Parathyroid adenoma (tissue), 2 donors: ENCODE results near the gene FAM43A.
A peak's percentile ranks its signal among the peaks of the same experiment; 100 is the strongest.

ENCODE experiments used
- H2AFZ ChIP-seq: fragments of 300-600 bp; sonication (generic); one replicate; pipeline ENCODE4 v1.7.0; 2017; ENCODE audit warnings: antibody characterized with exemption, mild to moderate bottlenecking
- H3K27ac ChIP-seq: fragments of 300-600 bp; sonication (generic); one replicate; pipeline ENCODE4 v1.7.0; 2017
- H3K27me3 ChIP-seq: fragments of 300-600 bp; sonication (generic); one replicate; pipeline ENCODE4 v1.7.0; 2017; ENCODE audit warnings: low read length; ENCODE audit not compliant: control insufficient read depth, insufficient read depth
- H3K36me3 ChIP-seq: fragments of 300-600 bp; sonication (generic); one replicate; pipeline ENCODE4 v1.7.0; 2017; ENCODE audit warnings: low read length; ENCODE audit not compliant: control insufficient read depth, insufficient read depth
- H3K4me1 ChIP-seq: fragments of 300-600 bp; sonication (generic); one replicate; pipeline ENCODE4 v1.7.0; 2017; ENCODE audit warnings: control low read depth
- H3K4me2 ChIP-seq: fragments of 300-600 bp; sonication (generic); one replicate; pipeline ENCODE4 v1.7.0; 2017; ENCODE audit warnings: low read length
- H3K4me3 ChIP-seq: fragments of 300-600 bp; sonication (generic); one replicate; pipeline ENCODE4 v1.7.0; 2017; ENCODE audit warnings: low read depth, low read length
- H3K79me2 ChIP-seq: fragments of 300-600 bp; sonication (generic); one replicate; pipeline ENCODE4 v1.7.0; 2017; ENCODE audit warnings: control low read depth
- H3K9ac ChIP-seq: fragments of 300-600 bp; sonication (generic); one replicate; pipeline ENCODE4 v1.7.0; 2017; ENCODE audit warnings: mild to moderate bottlenecking
- H3K9me3 ChIP-seq: fragments of 300-600 bp; sonication (generic); one replicate; pipeline ENCODE4 v1.7.0; 2017; ENCODE audit warnings: low read length; ENCODE audit not compliant: control insufficient read depth
- TF ChIP-seq, protein P1 (sequence below): fragments of 300-600 bp; sonication (generic); IDR thresholded peaks from one replicate; pipeline ENCODE4 v1.7.0; 2017; ENCODE audit warnings: antibody characterized with exemption, mild to moderate bottlenecking
- donor health status: primary hyperparathyroidism.

The FAM43A gene

DNA sequence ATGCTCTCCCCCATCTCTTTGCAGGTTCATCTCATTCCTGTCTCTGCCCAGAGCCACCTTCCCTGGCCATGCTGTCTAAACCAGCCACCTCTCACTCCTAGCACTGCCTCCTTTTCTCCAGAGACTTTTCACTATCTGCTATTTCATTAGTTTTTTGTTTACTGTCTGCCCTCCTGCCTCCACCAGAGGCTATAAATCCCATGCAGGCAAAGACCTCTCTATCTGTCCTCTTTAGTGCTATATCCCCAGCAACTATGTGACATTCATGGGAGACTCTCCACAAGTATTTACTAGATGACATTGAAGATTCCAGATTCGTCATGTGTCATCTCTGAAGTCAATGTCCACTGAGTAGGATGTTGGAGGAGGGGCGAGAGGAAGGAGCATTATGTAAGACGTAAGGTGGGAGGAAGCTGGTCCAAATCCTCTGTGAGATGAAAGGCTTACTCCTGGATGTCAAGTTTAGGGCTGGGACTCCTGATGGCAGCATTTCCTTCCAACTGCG is 3.4 kb upstream of the FAM43A start:
- Histone ChIP-seq H3K4me1 (peaks cover 3% of the 10 kb centered on the region), H2AFZ (peak overlapping the region; percentile 61), H3K79me2 (no peaks in the 10 kb centered on the region), H3K27ac (no peak overlapping the region), H3K27me3 (no peaks in the 10 kb centered on the region), H3K4me3 (no peak overlapping the region), H3K9me3 (no peaks in the 10 kb centered on the region), H3K9ac (no peak overlapping the region), H3K4me2 (no peak overlapping the region), H3K36me3 (no peaks in the 10 kb centered on the region)
- TF ChIP-seq, protein P1, sequence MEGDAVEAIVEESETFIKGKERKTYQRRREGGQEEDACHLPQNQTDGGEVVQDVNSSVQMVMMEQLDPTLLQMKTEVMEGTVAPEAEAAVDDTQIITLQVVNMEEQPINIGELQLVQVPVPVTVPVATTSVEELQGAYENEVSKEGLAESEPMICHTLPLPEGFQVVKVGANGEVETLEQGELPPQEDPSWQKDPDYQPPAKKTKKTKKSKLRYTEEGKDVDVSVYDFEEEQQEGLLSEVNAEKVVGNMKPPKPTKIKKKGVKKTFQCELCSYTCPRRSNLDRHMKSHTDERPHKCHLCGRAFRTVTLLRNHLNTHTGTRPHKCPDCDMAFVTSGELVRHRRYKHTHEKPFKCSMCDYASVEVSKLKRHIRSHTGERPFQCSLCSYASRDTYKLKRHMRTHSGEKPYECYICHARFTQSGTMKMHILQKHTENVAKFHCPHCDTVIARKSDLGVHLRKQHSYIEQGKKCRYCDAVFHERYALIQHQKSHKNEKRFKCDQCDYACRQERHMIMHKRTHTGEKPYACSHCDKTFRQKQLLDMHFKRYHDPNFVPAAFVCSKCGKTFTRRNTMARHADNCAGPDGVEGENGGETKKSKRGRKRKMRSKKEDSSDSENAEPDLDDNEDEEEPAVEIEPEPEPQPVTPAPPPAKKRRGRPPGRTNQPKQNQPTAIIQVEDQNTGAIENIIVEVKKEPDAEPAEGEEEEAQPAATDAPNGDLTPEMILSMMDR, result no peak

DNA sequence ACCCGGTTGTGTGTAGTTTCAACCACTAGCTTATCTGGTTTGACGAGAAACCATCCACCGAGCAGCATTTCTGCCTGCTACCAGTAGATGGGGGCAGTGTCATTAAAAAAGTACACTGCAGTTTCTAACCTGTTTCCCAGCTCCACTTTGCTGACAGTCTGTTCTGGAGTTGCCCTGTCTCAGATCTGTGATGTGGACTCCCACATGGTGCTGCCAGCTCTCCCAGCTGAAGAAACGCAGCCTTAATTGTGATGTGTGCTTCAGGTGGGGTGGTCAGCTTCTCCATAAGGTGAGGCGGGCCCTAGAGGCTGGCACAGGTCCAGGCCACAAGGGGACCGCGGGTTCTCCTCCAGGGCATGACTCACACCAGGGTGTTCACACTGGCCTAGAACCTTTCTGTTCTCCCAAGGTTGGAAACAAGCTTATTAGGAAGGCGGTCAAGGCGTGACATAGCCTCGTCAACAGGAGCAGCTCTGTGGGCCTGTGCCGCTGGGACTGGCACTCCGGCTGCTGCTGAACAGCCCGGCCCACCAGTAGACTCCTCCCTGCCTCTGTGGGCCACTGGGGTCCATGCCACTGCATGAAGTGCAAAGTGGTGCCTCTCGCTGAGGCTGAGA is 2.9 kb upstream of the FAM43A start:
- H3K4me2 ChIP-seq, result no peak overlapping the region
- TF ChIP-seq, protein P1, result peak; percentile 85
- H3K4me3 ChIP-seq, result no peak overlapping the region
- H3K79me2 ChIP-seq, result no peaks in the 10 kb centered on the region
- H3K36me3 ChIP-seq, result no peaks in the 10 kb centered on the region
- H3K27ac ChIP-seq, result no peak overlapping the region
- H3K9me3 ChIP-seq, result no peaks in the 10 kb centered on the region
- peaks cover 3% of the 10 kb centered on the region for H3K4me1 ChIP-seq
- H2AFZ ChIP-seq, result peak overlapping the region; percentile 61
- no peak overlapping the region for H3K9ac ChIP-seq
- no peaks in the 10 kb centered on the region for H3K27me3 ChIP-seq

DNA sequence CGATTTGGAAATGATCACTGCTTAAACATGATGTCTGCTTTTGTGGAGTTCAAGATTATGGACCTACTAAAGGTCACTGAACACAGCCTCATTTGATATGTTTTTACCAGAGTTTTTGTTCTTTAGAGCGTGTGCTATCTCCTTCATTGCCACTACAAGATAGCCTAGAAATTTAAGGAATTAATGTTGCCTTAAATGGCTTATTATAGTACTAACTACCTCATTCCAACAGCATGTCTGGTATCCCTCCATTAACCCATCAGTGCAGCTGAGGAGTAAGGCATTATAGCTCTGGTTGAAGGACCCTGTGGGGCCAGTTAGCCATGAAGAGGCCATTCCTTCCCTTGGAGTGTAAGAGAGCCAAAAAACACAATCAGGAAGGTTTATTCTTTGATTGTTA is 2.3 kb upstream of the FAM43A start:
- no peak overlapping the region for H2AFZ ChIP-seq
- H3K4me1 ChIP-seq, result peaks cover 3% of the 10 kb centered on the region
- H3K4me2 ChIP-seq, result no peak overlapping the region
- no peak overlapping the region for H3K4me3 ChIP-seq
- no peak overlapping the region for H3K27ac ChIP-seq
- no peaks in the 10 kb centered on the region for H3K36me3 ChIP-seq
- no peaks in the 10 kb centered on the region for H3K9me3 ChIP-seq
- no peak overlapping the region for H3K9ac ChIP-seq
- no peaks in the 10 kb centered on the region for H3K79me2 ChIP-seq
- no peaks in the 10 kb centered on the region for H3K27me3 ChIP-seq
- TF ChIP-seq, protein P1, result no peak

DNA sequence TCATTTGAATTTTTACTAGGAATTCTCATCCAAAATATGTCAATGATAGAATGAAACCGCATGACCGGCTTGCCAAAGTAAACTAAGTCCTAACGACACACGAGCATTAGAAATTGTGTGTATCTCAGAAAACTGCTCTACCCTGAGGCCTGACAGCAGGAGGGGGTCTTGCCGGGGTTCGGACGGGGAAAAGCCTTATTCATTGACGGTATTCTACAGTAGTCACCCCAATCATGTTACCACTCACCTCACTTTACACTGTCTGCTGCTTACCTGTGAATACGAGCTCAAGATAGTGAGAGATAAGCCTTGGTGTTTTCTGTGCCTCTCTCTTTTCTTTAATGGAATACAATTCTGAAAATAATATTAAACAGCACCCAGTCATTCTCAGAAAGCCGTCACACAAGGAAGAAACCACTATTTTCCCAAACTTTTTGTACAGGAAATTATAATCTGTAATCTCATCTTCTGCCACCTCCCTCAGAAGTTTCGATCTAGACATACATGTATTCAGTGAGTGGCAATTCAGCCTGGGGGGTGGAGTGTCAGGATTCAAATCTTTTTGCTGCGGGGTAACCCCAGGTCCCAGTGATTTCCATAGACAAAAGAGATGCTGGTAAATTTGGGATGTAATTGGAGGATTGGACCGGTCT is 492 bp upstream of the FAM43A start:
- TF ChIP-seq, protein P1, result no peak
- Histone ChIP-seq H3K4me1 (peaks cover 5% of the 10 kb centered on the region), H3K79me2 (no peaks in the 10 kb centered on the region), H3K27me3 (no peaks in the 10 kb centered on the region), H3K9me3 (no peaks in the 10 kb centered on the region), H3K36me3 (no peaks in the 10 kb centered on the region), H2AFZ (peak overlapping the region; percentile 70), H3K9ac (no peak overlapping the region), H3K4me3 (peak overlapping the region; percentile 67), H3K27ac (peak overlapping the region; percentile 37), H3K4me2 (peak overlapping the region; percentile 77)
